Activated T-cell treated with anti-CD3 and anti-CD28 coated beads for 48 hours (primary cell): ENCODE measurements around the gene SHOX.
"Not testable (repeated sequence)": the region's sequence is repeated elsewhere in the genome, so short reads cannot be mapped to it uniquely, and the experiment has no call there.

Source experiments
- DNase-seq: peaks from one replicate; pipeline ENCODE4 v3.0.0-alpha.2; 2020; ENCODE audit warnings: low read depth

The SHOX gene

DNA sequence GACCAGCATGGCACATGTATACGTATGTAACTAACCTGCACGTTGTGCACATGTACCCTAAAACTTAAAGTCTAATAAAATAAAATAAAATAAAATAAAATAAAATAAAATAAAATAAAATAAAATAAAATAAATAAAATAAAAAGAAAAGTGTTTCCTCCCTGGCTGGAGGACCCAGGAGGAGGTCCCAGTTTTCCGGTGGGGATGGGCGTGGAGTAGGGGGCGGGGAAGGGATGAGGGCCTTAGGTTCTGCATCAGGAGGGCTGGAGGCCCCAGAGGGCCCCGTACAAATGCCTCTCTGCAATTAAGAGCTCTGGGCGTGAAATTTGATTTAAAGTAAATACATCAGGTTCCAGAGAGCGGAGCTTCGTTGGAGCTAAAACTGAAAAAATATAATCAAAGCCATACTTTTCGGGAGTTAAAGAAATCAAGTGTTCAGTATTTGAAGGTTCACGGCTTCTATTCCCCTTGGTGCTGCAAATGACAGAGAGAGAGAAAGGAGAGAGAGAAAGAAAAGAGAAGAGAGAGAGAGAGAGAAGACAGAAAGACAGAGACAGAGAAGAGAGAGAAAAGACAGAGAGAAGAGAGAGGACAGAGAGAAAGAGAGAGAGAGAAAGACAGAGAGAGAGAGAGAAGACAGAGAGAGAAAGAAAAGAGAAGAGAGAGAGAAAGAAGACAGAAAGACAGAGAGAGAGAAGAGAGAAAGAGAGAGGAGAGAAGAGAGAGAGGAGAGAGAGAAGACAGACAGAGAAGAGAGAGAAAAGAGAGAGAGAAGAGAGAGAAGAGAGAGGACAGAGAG is 8.7 kb upstream of the SHOX start:
- DNase-seq, result no peak

GRCh38 chrX:622802-623201 is 7.8 kb upstream of the SHOX start:
- DNase-seq, result not testable (repeated sequence)

GRCh38 chrX:623268-623598 is 7.4 kb upstream of the SHOX start:
- DNase-seq, result no peak

GRCh38 chrX:623599-624315 is 6.8 kb upstream of the SHOX start:
- DNase-seq, result no peak

- DNase-seq, result no peak
Measured at GRCh38 chrX:625137-625691, 5.4 kb upstream of the SHOX start.

GRCh38 chrX:626047-626446 is 4.5 kb upstream of the SHOX start:
- not testable (repeated sequence) for DNase-seq

DNA sequence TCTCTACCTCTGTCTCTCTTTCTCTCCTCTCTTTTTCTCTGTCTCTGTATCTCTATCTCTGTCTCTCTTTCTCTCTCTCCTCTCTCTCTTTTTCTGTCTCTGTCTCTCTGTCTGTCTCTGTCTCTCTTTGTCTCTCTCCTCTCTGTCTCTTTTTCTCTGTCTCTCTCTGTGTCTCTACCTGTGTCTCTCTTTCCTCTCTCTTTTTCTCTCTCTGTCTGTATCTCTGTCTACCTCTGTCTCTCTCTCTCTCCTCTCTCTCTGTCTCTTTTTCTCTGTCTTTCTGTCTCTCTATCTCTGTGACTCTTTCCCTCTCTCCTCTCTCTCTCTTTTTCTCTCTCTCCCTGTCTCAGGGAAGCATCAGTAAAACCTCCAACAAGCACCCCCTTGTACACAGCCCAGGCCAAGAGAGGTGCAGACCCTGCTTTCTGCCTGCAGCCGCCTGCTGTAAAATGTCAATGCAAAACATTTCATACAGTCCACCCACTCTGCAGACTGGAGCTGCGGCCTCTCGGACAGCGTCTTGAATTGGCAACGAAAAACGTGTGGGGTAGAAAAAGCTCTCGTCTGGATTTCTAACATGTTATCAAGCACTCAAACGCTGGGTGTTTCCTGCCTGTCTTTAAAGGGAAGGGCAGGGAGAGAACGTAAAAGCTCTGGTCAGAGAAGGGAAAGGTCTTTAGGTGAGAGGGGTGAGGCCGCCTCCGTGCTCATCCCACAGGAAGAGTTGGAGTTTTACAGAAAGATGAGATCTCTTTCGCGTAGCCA is 3.7 kb upstream of the SHOX start:
- DNase-seq, result no peak

DNA sequence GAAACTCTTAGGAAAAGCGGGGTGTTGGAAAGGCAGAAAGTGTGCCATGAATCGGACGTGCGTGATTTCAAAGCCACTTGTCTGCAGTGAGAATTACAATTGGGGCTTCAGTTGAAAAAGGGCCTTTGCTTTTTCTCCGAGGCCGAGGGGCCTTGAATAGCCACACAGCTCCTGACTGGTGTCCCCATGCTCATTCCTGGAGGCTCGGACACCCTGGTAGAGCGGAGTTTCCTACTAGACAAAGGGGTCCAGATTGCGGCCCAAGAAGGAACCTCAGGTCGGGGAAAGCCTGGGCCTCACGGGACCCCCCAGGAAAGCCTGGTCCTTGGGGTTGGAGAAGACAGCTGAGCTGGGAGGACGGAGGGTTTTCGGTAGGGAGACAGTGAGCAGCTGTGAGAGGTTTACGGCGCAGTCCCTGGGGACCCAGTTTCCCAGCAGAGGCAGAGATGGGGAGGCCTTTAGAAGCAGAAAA is 3.0 kb upstream of the SHOX start:
- DNase-seq, result no peak

DNA sequence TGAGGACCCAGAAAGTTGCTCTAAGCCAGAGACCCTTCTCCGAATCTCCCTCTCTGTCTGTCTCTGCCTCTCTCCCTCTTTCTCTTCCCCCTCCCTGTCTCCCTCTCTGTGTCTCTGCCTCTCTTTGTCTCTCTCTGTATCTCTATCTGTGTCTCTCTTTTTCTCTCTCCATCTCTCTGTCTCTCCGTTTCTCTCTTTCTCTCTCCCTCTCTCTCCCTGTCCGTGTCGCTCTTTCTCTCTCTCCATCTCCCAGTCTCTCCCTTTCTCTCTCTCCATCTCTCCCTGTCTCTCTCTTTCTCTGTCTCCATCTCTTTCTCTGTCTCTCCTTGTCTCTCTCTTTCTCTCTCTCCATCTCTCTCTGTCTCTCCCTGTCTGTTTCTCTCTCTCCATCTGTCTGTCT is 2.6 kb upstream of the SHOX start:
- DNase-seq, result no peak

GRCh38 chrX:629230-630006 is 1.2 kb upstream of the SHOX start:
- DNase-seq, result no peak

DNA sequence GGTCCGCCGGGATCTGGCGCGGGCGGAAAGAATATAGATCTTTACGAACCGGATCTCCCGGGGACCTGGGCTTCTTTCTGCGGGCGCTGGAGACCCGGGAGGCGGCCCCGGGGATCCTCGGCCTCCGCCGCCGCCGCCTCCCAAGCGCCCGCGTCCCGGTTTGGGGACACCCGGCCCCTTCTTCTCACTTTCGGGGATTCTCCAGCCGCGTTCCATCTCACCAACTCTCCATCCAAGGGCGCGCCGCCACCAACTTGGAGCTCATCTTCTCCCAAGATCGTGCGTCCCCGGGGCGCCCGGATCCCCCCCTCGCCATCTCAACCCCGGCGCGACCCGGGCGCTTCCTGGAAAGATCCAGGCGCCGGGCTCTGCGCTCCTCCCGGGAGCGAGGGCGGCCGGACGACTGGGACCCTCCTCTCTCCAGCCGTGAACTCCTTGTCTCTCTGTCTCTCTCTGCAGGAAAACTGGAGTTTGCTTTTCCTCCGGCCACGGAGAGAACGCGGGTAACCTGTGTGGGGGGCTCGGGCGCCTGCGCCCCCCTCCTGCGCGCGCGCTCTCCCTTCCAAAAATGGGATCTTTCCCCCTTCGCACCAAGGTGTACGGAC is 482 bp upstream of the SHOX start:
- no peak for DNase-seq

DNA sequence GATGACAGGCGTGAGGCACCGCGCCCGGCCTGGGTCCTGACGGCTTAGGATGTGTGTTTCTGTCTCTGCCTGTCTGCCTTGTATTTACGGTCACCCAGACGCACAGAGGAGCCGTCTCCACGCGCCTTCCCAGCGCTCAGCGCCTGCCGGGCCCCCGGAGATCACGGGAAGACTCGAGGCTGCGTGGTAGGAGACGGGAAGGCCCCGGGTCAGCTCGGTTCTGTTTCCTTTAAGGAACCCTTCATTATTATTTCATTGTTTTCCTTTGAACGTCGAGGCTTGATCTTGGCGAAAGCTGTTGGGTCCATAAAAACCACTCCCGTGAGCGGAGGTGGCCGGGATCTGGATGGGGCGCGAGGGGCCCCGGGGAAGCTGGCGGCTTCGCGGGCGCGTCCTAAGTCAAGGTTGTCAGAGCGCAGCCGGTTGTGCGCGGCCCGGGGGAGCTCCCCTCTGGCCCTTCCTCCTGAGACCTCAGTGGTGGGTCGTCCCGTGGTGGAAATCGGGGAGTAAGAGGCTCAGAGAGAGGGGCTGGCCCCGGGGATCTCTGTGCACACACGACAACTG is 1.3 kb downstream of the SHOX start:
- no peak for DNase-seq

DNA sequence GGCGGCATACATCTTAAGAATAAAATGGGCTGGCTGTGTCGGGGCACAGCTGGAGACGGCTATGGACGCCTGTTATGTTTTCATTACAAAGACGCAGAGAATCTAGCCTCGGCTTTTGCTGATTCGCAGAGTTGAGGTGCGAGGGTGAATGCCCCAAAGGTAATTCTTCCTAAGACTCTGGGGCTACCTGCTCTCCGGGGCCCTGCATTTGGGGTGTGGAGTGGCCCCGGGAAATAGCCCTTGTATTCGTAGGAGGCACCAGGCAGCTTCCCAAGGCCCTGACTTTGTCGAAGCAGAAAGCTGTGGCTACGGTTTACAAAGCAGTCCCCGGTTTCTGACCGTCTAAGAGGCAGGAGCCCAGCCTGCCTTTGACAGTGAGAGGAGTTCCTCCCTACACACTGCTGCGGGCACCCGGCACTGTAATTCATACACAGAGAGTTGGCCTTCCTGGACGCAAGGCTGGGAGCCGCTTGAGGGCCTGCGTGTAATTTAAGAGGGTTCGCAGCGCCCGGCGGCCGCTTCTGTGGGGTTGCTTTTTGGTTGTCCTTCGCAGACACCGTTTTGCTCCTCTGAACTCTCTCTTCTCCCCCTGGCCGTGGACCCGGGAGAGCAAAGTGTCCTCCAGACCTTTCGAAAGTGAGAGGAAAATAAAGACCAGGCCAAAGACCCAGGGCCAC is 1.9 kb downstream of the SHOX start:
- DNase-seq, result no peak

GRCh38 chrX:633043-633984 is 2.7 kb downstream of the SHOX start:
- DNase-seq, result no peak

DNA sequence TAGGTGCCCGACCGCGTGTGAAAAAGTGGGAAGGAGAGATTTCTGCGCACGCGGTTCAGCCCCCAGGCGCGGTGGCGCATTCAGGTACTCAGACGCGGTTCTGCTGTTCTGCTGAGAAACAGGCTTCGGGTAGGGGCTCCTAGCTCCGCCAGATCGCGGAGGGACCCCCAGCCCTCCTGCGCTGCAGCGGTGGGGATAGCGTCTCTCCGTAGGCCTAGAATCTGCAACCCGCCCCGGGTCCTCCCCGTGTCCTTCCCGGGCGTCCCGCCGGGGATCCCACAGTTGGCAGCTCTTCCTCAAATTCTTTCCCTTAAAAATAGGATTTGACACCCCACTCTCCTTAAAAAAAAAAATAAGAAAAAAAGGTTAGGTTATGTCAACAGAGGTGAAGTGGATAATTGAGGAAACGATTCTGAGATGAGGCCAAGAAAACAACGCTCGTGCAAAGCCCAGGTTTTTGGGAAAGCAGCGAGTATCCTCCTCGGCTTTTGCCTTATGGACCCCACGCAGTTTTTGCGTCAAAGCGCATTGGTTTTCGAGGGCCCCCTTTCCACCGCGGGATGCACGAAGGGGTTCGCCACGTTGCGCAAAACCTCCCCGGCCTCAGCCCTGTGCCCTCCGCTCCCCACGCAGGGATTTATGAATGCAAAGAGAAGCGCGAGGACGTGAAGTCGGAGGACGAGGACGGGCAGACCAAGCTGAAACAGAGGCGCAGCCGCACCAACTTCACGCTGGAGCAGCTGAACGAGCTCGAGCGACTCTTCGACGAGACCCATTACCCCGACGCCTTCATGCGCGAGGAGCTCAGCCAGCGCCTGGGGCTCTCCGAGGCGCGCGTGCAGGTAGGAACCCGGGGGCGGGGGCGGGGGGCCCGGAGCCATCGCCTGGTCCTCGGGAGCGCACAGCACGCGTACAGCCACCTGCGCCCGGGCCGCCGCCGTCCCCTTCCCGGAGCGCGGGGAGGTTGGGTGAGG is 3.7 kb downstream of the SHOX start:
- DNase-seq, result no peak

- DNase-seq, result no peak
Measured at GRCh38 chrX:635428-636090, 5.0 kb downstream of the SHOX start.

DNA sequence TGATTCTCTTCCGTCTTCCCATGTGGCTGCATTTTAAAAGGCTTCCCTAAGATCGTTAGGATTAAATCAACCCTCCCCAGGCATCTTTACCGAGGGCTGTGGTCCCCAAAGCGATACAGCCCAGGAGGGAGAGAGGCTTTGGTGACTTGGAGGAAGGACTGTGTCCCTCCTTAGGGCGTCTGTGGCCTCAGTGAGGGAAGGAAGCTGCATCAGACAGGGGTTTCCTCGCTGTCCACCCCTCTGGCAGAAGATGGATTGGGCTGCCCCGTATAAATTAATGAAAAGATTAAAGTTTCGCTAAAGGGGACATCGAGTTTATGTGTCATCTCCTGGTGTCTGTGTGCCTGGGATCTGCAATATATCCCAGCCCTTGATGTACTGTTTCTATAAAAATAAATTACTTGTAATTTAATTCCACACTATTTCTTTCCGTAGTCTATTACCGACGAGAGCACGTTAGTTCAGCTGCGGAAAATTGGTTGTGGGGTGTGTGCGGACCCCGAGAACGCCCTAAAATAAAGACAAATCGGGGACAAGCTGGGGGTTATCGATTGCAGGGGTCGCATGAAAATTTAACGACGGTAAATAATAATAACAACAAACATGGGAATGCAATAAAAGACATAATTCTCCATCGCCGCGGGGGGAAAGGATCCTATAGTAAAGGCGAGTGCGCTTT is 6.5 kb downstream of the SHOX start:
- no peak for DNase-seq
